Measurements from ENCODE around the gene VPS13D.

The VPS13D gene

GRCh38 chr1:12552951-12553921 lies 323.4 kb downstream of the VPS13D start:
- H3K9me3 ChIP-seq (ENCODE audit: control insufficient read depth, low read length), result no peaks in the 10 kb centered on the region
- H3K4me3 ChIP-seq (ENCODE audit: insufficient read depth, low read depth, low read length), result no peak overlapping the region
- H3K36me3 ChIP-seq (ENCODE audit: control insufficient read depth, insufficient read depth, low read length), result peaks cover 3% of the 10 kb centered on the region
- peaks cover 35% of the 10 kb centered on the region for H3K4me1 ChIP-seq (ENCODE audit: control insufficient read depth, insufficient read depth, low read length)
- WGBS, 2 experiments, result 79 to 80% methylated on average over 16 of the region's 16 CpGs
- no peak overlapping the region for H3K27ac ChIP-seq (ENCODE audit: insufficient read depth, low read depth, low read length, poor library complexity, severe bottlenecking)
- no peaks in the 10 kb centered on the region for H3K27me3 ChIP-seq (ENCODE audit: control insufficient read depth, insufficient read depth, low read length, poor library complexity, severe bottlenecking)

GRCh38 chr1:12553963-12554362 lies 324.1 kb downstream of the VPS13D start:
- Histone ChIP-seq H3K36me3 (ENCODE audit: control insufficient read depth, insufficient read depth, low read length) (peaks cover 3% of the 10 kb centered on the region), H3K4me3 (ENCODE audit: insufficient read depth, low read depth, low read length) (no peak overlapping the region), H3K4me1 (ENCODE audit: control insufficient read depth, insufficient read depth, low read length) (peaks cover 33% of the 10 kb centered on the region), H3K9me3 (ENCODE audit: control insufficient read depth, low read length) (no peaks in the 10 kb centered on the region), H3K27me3 (ENCODE audit: control insufficient read depth, insufficient read depth, low read length, poor library complexity, severe bottlenecking) (no peaks in the 10 kb centered on the region), H3K27ac (ENCODE audit: insufficient read depth, low read depth, low read length, poor library complexity, severe bottlenecking) (no peak overlapping the region)
- 88 to 91% methylated on average over 3 of the region's 3 CpGs for WGBS, 2 experiments

GRCh38 chr1:12554521-12555305 lies 324.9 kb downstream of the VPS13D start:
- WGBS, 2 experiments, result 93 to 94% methylated on average over 18 of the region's 18 CpGs

GRCh38 chr1:12555411-12556367 lies 325.9 kb downstream of the VPS13D start:
- Histone ChIP-seq H3K4me1 (ENCODE audit: control insufficient read depth, insufficient read depth, low read length) (peaks cover 23% of the 10 kb centered on the region), H3K27me3 (ENCODE audit: control insufficient read depth, insufficient read depth, low read length, poor library complexity, severe bottlenecking) (no peaks in the 10 kb centered on the region), H3K36me3 (ENCODE audit: control insufficient read depth, insufficient read depth, low read length) (peaks cover 3% of the 10 kb centered on the region), H3K9me3 (ENCODE audit: control insufficient read depth, low read length) (no peaks in the 10 kb centered on the region), H3K4me3 (ENCODE audit: insufficient read depth, low read depth, low read length) (no peak overlapping the region), H3K27ac (ENCODE audit: insufficient read depth, low read depth, low read length, poor library complexity, severe bottlenecking) (no peak overlapping the region)
- WGBS, 2 experiments, result 92 to 93% methylated on average over 12 of the region's 13 CpGs

More at GRCh38 chr1:12554521-12555305, 324.9 kb downstream of the VPS13D start:
- Histone ChIP-seq H3K9me3 (ENCODE audit: control insufficient read depth, low read length) (no peaks in the 10 kb centered on the region), H3K27me3 (ENCODE audit: control insufficient read depth, insufficient read depth, low read length, poor library complexity, severe bottlenecking) (no peaks in the 10 kb centered on the region), H3K4me3 (ENCODE audit: insufficient read depth, low read depth, low read length) (no peak overlapping the region), H3K4me1 (ENCODE audit: control insufficient read depth, insufficient read depth, low read length) (peaks cover 26% of the 10 kb centered on the region), H3K27ac (ENCODE audit: insufficient read depth, low read depth, low read length, poor library complexity, severe bottlenecking) (no peak overlapping the region), H3K36me3 (ENCODE audit: control insufficient read depth, insufficient read depth, low read length) (peaks cover 3% of the 10 kb centered on the region)

- Histone ChIP-seq H3K4me1 (ENCODE audit: control insufficient read depth, insufficient read depth, low read length) (peaks cover 23% of the 10 kb centered on the region), H3K9me3 (ENCODE audit: control insufficient read depth, low read length) (no peaks in the 10 kb centered on the region), H3K36me3 (ENCODE audit: control insufficient read depth, insufficient read depth, low read length) (peaks cover 3% of the 10 kb centered on the region), H3K27ac (ENCODE audit: insufficient read depth, low read depth, low read length, poor library complexity, severe bottlenecking) (peak overlapping the region; percentile 74), H3K4me3 (ENCODE audit: insufficient read depth, low read depth, low read length) (no peak overlapping the region), H3K27me3 (ENCODE audit: control insufficient read depth, insufficient read depth, low read length, poor library complexity, severe bottlenecking) (no peaks in the 10 kb centered on the region)
- 40 to 47% methylated on average over 9 of the region's 9 CpGs for WGBS, 2 experiments
Observed at GRCh38 chr1:12556368-12556930, 326.6 kb downstream of the VPS13D start.

- peaks cover 3% of the 10 kb centered on the region for H3K36me3 ChIP-seq (ENCODE audit: control insufficient read depth, insufficient read depth, low read length)
- H3K27me3 ChIP-seq (ENCODE audit: control insufficient read depth, insufficient read depth, low read length, poor library complexity, severe bottlenecking), result no peaks in the 10 kb centered on the region
- H3K4me3 ChIP-seq (ENCODE audit: insufficient read depth, low read depth, low read length), result no peak overlapping the region
- WGBS, 2 experiments, result 90 to 92% methylated on average over 17 of the region's 17 CpGs
- peaks cover 18% of the 10 kb centered on the region for H3K4me1 ChIP-seq (ENCODE audit: control insufficient read depth, insufficient read depth, low read length)
- no peaks in the 10 kb centered on the region for H3K9me3 ChIP-seq (ENCODE audit: control insufficient read depth, low read length)
- peak overlapping the region; percentile 74 for H3K27ac ChIP-seq (ENCODE audit: insufficient read depth, low read depth, low read length, poor library complexity, severe bottlenecking)
Observed at GRCh38 chr1:12556957-12557935, 327.4 kb downstream of the VPS13D start.

- Histone ChIP-seq H3K4me3 (ENCODE audit: insufficient read depth, low read depth, low read length) (no peak overlapping the region), H3K27me3 (ENCODE audit: control insufficient read depth, insufficient read depth, low read length, poor library complexity, severe bottlenecking) (no peaks in the 10 kb centered on the region), H3K27ac (ENCODE audit: insufficient read depth, low read depth, low read length, poor library complexity, severe bottlenecking) (no peak overlapping the region), H3K36me3 (ENCODE audit: control insufficient read depth, insufficient read depth, low read length) (peaks cover 3% of the 10 kb centered on the region), H3K4me1 (ENCODE audit: control insufficient read depth, insufficient read depth, low read length) (peaks cover 8% of the 10 kb centered on the region), H3K9me3 (ENCODE audit: control insufficient read depth, low read length) (peaks cover 2% of the 10 kb centered on the region)
- WGBS, 2 experiments, result 91 to 94% methylated on average over 7 of the region's 7 CpGs
Observed at GRCh38 chr1:12561121-12561520, 331.3 kb downstream of the VPS13D start.
